A673 (cell line): Measurements from ENCODE around the gene CXCL17. TPM values are rescaled to one million over a fixed set of nuclear protein-coding genes. Genes with fewer than 3 reads are reported as not detected.

ENCODE experiments used
- Bru-seq: library from RNA; stranded (reverse); fragments of 400-500 nt; gene quantifications from one replicate; lab custom pipeline; 2021; lab: Mats Ljungman, UMichigan
- BruChase-seq, 2 experiments: library from RNA; stranded (reverse); fragments of 400-500 nt; gene quantifications; one replicate each; lab custom pipeline; 2021; lab: Mats Ljungman, UMichigan
- BruUV-seq: library from RNA; stranded (reverse); fragments of 400-500 nt; replicated peaks from 2 replicates; lab custom pipeline; 2021; lab: Mats Ljungman, UMichigan
- CTCF ChIA-PET: fragments of 300-600 bp; sonication (Branson Sonifier 250); formaldehyde crosslinking; loops from one replicate; lab custom pipeline; 2022; ENCODE audit warnings: antibody characterized with exemption; lab: Charles Lee
- POLR2A ChIA-PET: fragments of 300-600 bp; sonication (Branson Sonifier 250); formaldehyde crosslinking; loops from one replicate; lab custom pipeline; 2022; ENCODE audit warnings: antibody characterized with exemption; ENCODE audit not compliant: low non-redundant PET; lab: Charles Lee
- DNase-seq: peaks from one replicate; pipeline ENCODE4 v3.0.0-alpha.2; 2015; ENCODE audit warnings: low spot score
- H3K27ac ChIP-seq: fragments of 200-600 bp; sonication (generic); 2 replicates; pipeline ENCODE4 v1.5.1; 2016; ENCODE audit warnings: mixed run types, low read depth, mild to moderate bottlenecking, mixed read lengths, antibody characterized with exemption, low read length; ENCODE audit not compliant: poor library complexity, severe bottlenecking
- H3K27me3 ChIP-seq: fragments of 200-600 bp; sonication (generic); replicated peaks from 2 replicates; pipeline ENCODE4 v1.6.1; 2017; ENCODE audit warnings: mixed run types, low read depth, mild to moderate bottlenecking, mixed read lengths, antibody characterized with exemption, low read length; ENCODE audit not compliant: insufficient read depth, poor library complexity
- H3K36me3 ChIP-seq: fragments of 200-600 bp; sonication (generic); 2 replicates; pipeline ENCODE4 v1.6.1; 2016; ENCODE audit warnings: mixed run types, mild to moderate bottlenecking, mixed read lengths, antibody characterized with exemption, low read length; ENCODE audit not compliant: insufficient read depth, poor library complexity, severe bottlenecking
- H3K4me1 ChIP-seq: fragments of 200-600 bp; sonication (generic); 2 replicates; pipeline ENCODE4 v1.6.1; 2017; ENCODE audit warnings: mixed run types, mild to moderate bottlenecking, mixed read lengths, antibody characterized with exemption, low read length; ENCODE audit not compliant: insufficient read depth, poor library complexity, severe bottlenecking
- H3K4me3 ChIP-seq: fragments of 200-600 bp; sonication (generic); 2 replicates; pipeline ENCODE4 v1.5.1; 2016; ENCODE audit warnings: low read depth, mixed run types, mild to moderate bottlenecking, mixed read lengths, low read length; ENCODE audit not compliant: poor library complexity, severe bottlenecking
- H3K9me3 ChIP-seq: fragments of 200-600 bp; sonication (generic); 2 replicates; pipeline ENCODE4 v1.6.1; 2016; ENCODE audit warnings: mixed run types, low read depth, mild to moderate bottlenecking, mixed read lengths, antibody characterized with exemption, low read length; ENCODE audit not compliant: poor library complexity, severe bottlenecking
- CTCF ChIP-seq: fragments of 300-800, 200-600 bp; sonication (generic); conservative IDR thresholded peaks from 2 replicates; pipeline ENCODE4 v1.5.1; 2017; ENCODE audit warnings: low read depth, mild to moderate bottlenecking, antibody characterized with exemption, low read length, moderate library complexity, mixed read lengths
- EZH2 ChIP-seq: fragments of 200-600 bp; sonication (generic); IDR thresholded peaks from 2 replicates; pipeline ENCODE4 v1.6.1; 2017; ENCODE audit warnings: borderline replicate concordance, low read depth, mild to moderate bottlenecking, mixed read lengths, antibody characterized with exemption, low read length; ENCODE audit not compliant: poor library complexity, severe bottlenecking
- intact Hi-C: fragments of 100-400 bp; cut with micrococcal nuclease; formaldehyde crosslinking; loops from one replicate; pipeline ENCODE4 v1.10.0; 2022; ENCODE audit not compliant: unreplicated experiment
- long read RNA-seq: library from polyadenylated mRNA; stranded (forward); transcript quantifications from one replicate; pipeline ENCODE4 v2.0.0, GENCODE V29; 2022
- total RNA-seq: library from RNA; stranded (reverse); gene quantifications from 2 replicates; pipeline ENCODE4 v1.2.3, GENCODE V29; 2021

The CXCL17 gene, protein sequence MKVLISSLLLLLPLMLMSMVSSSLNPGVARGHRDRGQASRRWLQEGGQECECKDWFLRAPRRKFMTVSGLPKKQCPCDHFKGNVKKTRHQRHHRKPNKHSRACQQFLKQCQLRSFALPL
- total RNA-seq, result not detected in 2 replicates
- Bru-seq, nascent RNA, result not detected
- not detected for BruChase-seq, experiment 1, labeled RNA remaining after a 2-hour chase
- not detected for BruChase-seq, experiment 2, labeled RNA remaining after a 6-hour chase
- long read RNA-seq, result 0 reads

DNA sequence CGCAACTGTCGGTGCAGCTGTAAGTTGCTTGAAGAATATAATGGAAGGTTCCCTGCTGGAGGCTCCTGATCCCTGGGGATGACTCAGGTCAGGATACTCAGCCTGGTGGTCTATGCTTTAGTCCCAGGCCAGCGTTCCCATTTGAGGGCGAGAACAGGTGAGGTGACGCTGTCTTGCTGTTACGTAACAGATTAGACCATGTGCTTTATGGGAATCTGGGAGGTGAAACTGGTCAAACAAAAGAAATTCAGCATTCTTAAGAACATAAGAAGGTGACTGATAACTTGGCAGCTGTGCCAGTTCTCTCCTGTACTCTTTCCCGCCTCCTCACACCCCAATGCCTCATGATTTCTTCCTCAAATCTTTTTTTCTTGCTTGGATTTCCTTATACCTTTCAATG, at the start of gene CXCL17:
Gene CXCL17, minus strand, starts transcription at position 114 of the 400 bp plus-strand sequence. CDS start 114 bp downstream, outside the sequence.
- no TSS peak for BruUV-seq

DNA sequence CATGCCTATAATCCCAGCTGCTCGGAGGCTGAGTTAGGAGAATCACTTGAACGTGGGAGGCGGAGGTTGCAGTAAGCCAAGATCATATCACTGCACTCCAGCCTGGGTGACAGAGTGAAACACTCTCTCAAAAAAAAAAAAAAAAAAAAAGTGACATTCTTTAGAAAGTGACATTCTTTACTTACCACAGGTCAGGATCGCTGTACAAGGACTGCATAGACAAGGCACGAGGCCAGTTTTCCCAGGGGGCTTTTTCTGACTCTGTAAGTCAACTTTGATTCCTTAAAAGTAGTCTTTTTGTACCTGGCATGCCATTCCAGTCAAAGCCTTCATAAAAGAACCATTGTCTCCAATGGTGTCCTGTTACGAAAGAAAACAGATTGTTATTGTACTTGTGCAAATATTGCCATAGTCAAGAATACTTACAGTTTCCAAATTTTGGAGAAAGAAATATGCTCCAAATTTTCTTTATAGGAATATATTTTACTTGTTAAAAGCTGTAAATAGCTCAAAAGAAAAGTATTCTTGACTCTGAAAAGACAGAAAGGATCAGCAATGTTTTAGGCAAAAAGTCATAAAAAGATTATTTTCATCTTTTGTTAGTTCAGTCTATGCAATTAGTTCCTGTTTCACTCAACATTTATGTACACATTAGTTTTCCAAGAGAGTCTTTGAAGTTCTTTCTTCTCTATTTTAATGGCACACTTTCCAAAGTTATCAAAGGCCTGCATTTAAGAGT, 46.2 kb upstream of the CXCL17 start:
- Histone ChIP-seq H3K27me3 (no peaks in the 10 kb centered on the region), H3K36me3 (no peaks in the 10 kb centered on the region), H3K4me3 (no peak overlapping the region), H3K27ac (no peak overlapping the region), H3K4me1 (no peaks in the 10 kb centered on the region), H3K9me3 (no peaks in the 10 kb centered on the region)
- ChIA-PET POLR2A (no interaction called here), CTCF (no interaction called here)
- TF ChIP-seq EZH2 (no peak), CTCF (no peak)
- no TSS peak for BruUV-seq
- intact Hi-C loops, result no loop called here
- DNase-seq, result no peak

More for the DNA sequence above, at the start of gene CXCL17:
- Histone ChIP-seq H3K4me1 (no peaks in the 10 kb centered on the region), H3K36me3 (no peaks in the 10 kb centered on the region), H3K27ac (no peak within 1 kb of the TSS), H3K27me3 (no peaks in the 10 kb centered on the region), H3K4me3 (no peak within 1 kb of the TSS), H3K9me3 (no peaks in the 10 kb centered on the region)
- intact Hi-C loops, result no loop called here
- TF ChIP-seq CTCF (no peak), EZH2 (no peak)
- DNase-seq, result no peak
- CTCF ChIA-PET, result no interaction called here
- POLR2A ChIA-PET, result no interaction called here

- DNase-seq, result no peak
- Histone ChIP-seq H3K36me3 (no peaks in the 10 kb centered on the region), H3K27me3 (no peaks in the 10 kb centered on the region), H3K27ac (no peak overlapping the region), H3K4me1 (no peaks in the 10 kb centered on the region), H3K9me3 (no peaks in the 10 kb centered on the region), H3K4me3 (no peak overlapping the region)
- TF ChIP-seq CTCF, result no peak
- no TSS peak for BruUV-seq
- POLR2A ChIA-PET, result no interaction called here
- intact Hi-C loops, result no loop called here
- CTCF ChIA-PET, result no interaction called here
Measured at GRCh38 chr19:42487798-42488178, 45.0 kb upstream of the CXCL17 start.
